HepG2 (cell line): Measurements from ENCODE around the gene TLN1. TPM values are rescaled to one million over a fixed set of nuclear protein-coding genes. Genes with fewer than 3 reads are reported as not detected.

Experiments used
- ATAC-seq: fragments of 200-7000 bp; cut with Tn5 transposase; 3 replicates; pipeline ENCODE4 v1.9.1; 2020; ENCODE audit warnings: mild to moderate bottlenecking, moderate library complexity
- BruUV-seq: library from RNA; stranded (reverse); fragments of 400-500 nt; replicated peaks from 2 replicates; lab custom pipeline; 2021; lab: Mats Ljungman, UMichigan
- CTCF ChIA-PET: fragments of 300-600 bp; formaldehyde crosslinking; extraction: SDS; loops from one replicate; lab custom pipeline; 2021; ENCODE audit warnings: low total read pairs, inconsistent platforms, low intra/inter-chr PET ratio; lab: Yijun Ruan, JAX
- POLR2A ChIA-PET: fragments of 350-600 bp; sonication (Branson Sonifier 250); formaldehyde crosslinking; loops from one replicate; lab custom pipeline; 2020; ENCODE audit warnings: antibody characterized with exemption, inconsistent platforms; lab: Yijun Ruan, JAX
- DNase-seq: peaks from one replicate; pipeline ENCODE4 v3.0.0-alpha.2; 2015; ENCODE audit warnings: low spot score
- FAIRE-seq: peaks from 3 replicates; lab custom pipeline; 2011; peaks lifted over from hg19 to GRCh38; lab: Jason Lieb, UNC
- H2AFZ ChIP-seq: one replicate; pipeline ENCODE4 v1.6.1; 2011; ENCODE audit warnings: low read length, inconsistent platforms
- H3K27ac ChIP-seq: fragments of 300-600 bp; 3 replicates; pipeline ENCODE4 v1.8.0; 2011; ENCODE audit warnings: mixed run types, mild to moderate bottlenecking, mixed read lengths, low read length, inconsistent platforms; ENCODE audit not compliant: insufficient read depth; ENCODE audit errors: extremely low read length
- H3K27me3 ChIP-seq, 2 experiments: fragments of 200-600 bp in 1 of 2; 2 replicates in 1 of 2; 3 replicates in 1 of 2; pipeline versions ENCODE4 v1.6.0 to v1.8.0; 2011; ENCODE audit warnings: low read length in 2 of 2, mild to moderate bottlenecking in 2 of 2, moderate library complexity in 2 of 2, inconsistent platforms in 1 of 2; ENCODE audit not compliant: insufficient read depth in 2 of 2, control insufficient read depth in 1 of 2
- H3K36me3 ChIP-seq, 2 experiments: fragments of 200-600 bp in 1 of 2; replicated peaks in 1 of 2; 2 replicates in 1 of 2; 3 replicates in 1 of 2; pipeline versions ENCODE4 v1.5.1 to v1.8.0; 2011; ENCODE audit warnings: low read length in 2 of 2, inconsistent platforms in 1 of 2; ENCODE audit not compliant: insufficient read depth in 2 of 2, control insufficient read depth in 1 of 2
- H3K4me1 ChIP-seq: 2 replicates; pipeline ENCODE4 v1.5.1; 2012; ENCODE audit warnings: low read length, inconsistent platforms; ENCODE audit not compliant: insufficient read depth
- H3K4me2 ChIP-seq: 2 replicates; pipeline ENCODE4 v1.6.0; 2011; ENCODE audit warnings: low read depth, low read length, inconsistent platforms
- H3K4me3 ChIP-seq, 3 experiments: fragments of 200-600 bp in 1 of 3; sonication (generic), shearing (Covaris generic) in 1 of 3; replicated peaks in 1 of 3; 2 replicates each; pipeline ENCODE4 v1.5.1; 2011 to 2016; ENCODE audit warnings: low read length in 3 of 3, inconsistent platforms in 2 of 3, low read depth in 2 of 3, mild to moderate bottlenecking in 2 of 3, control low read depth in 1 of 3, mixed read lengths in 1 of 3; ENCODE audit not compliant: insufficient read depth in 1 of 3
- H3K79me2 ChIP-seq: one replicate; pipeline ENCODE4 v1.6.1; 2011; ENCODE audit warnings: low read length, inconsistent platforms; ENCODE audit not compliant: insufficient read depth
- H3K9ac ChIP-seq: 2 replicates; pipeline ENCODE4 v1.6.0; 2011; ENCODE audit warnings: mild to moderate bottlenecking, low read depth, low read length, inconsistent platforms; ENCODE audit not compliant: insufficient read depth
- H3K9me3 ChIP-seq: 2 replicates; pipeline ENCODE4 v1.5.1; 2012; ENCODE audit warnings: mild to moderate bottlenecking, low read length
- H4K20me1 ChIP-seq: 2 replicates; pipeline ENCODE4 v1.6.0; 2011; ENCODE audit warnings: inconsistent platforms, mild to moderate bottlenecking, low read length, moderate library complexity; ENCODE audit not compliant: insufficient read depth
- CREB1 ChIP-seq, 2 experiments: fragments of 450-650 bp in 1 of 2; IDR thresholded peaks; 2 replicates each; pipeline ENCODE4 v1.6.1; 2016 to 2017; ENCODE audit warnings: control low read depth in 1 of 2, mild to moderate bottlenecking in 1 of 2, missing compliant biosample characterization in 1 of 2, missing genetic modification characterization in 1 of 2
- CREM ChIP-seq, 2 experiments: sonication (generic) in 1 of 2; formaldehyde crosslinking in 1 of 2; IDR thresholded peaks; 2 replicates each; pipeline versions ENCODE4 v1.4.0 to v1.6.1; 2016 to 2020; ENCODE audit warnings: antibody characterized with exemption in 1 of 2, mild to moderate bottlenecking in 1 of 2, missing genetic modification reagents in 1 of 2
- LCORL ChIP-seq, 2 experiments: fragments of 450-650 bp in 1 of 2; sonication (generic) in 1 of 2; formaldehyde crosslinking in 1 of 2; IDR thresholded peaks; 2 replicates each; pipeline versions ENCODE4 v1.5.0 to v1.6.1; 2017 to 2020; ENCODE audit warnings: antibody characterized with exemption in 1 of 2, missing genetic modification reagents in 1 of 2
- MAF1 ChIP-seq: sonication (generic); formaldehyde crosslinking; IDR thresholded peaks from 2 replicates; pipeline ENCODE4 v1.5.0; 2020; ENCODE audit warnings: missing genetic modification reagents, borderline replicate concordance
- RFX5 ChIP-seq: IDR thresholded peaks from 2 replicates; pipeline ENCODE4 v1.6.1; 2011; ENCODE audit warnings: low read depth, low read length, improper control_type of control experiment
- RXRB ChIP-seq: IDR thresholded peaks from 2 replicates; pipeline ENCODE4 v1.6.1; 2016; ENCODE audit warnings: borderline replicate concordance, missing genetic modification reagents, missing compliant biosample characterization
- ZNF224 ChIP-seq: sonication (generic); formaldehyde crosslinking; IDR thresholded peaks from 2 replicates; pipeline ENCODE4 v1.5.0; 2020; ENCODE audit warnings: mild to moderate bottlenecking, missing genetic modification reagents
- ZNF33B ChIP-seq: sonication (generic); formaldehyde crosslinking; IDR thresholded peaks from 2 replicates; pipeline ENCODE4 v1.5.1; 2020; ENCODE audit warnings: mild to moderate bottlenecking, missing genetic modification reagents
- ZNF567 ChIP-seq: sonication (generic); formaldehyde crosslinking; IDR thresholded peaks from 2 replicates; pipeline ENCODE4 v1.8.1; 2023; ENCODE audit warnings: mild to moderate bottlenecking, missing genetic modification reagents, borderline replicate concordance
- ZNF747 ChIP-seq: sonication (generic); formaldehyde crosslinking; IDR thresholded peaks from 2 replicates; pipeline ENCODE4 v1.8.1; 2023; ENCODE audit warnings: missing genetic modification reagents, mild to moderate bottlenecking, borderline replicate concordance
- WGBS: methylation state at CpG from one replicate; pipeline ENCODE4 v1.1.6; 2017; ENCODE audit warnings: low lambda C conversion rate; 5-methylcytosine and 5-hydroxymethylcytosine counted together
- in situ Hi-C: cut with HindIII; loops from 2 replicates; pipeline ENCODE4 v1.10.0; 2017; ENCODE audit warnings: low pct_unique_long_range_greater_than_20kb; ENCODE audit not compliant: extremely low pct_ligation_motif_present
- intact Hi-C: fragments of 100-400 bp; cut with micrococcal nuclease; formaldehyde crosslinking; loops from one replicate; pipeline ENCODE4 v1.10.0; 2022; ENCODE audit not compliant: unreplicated experiment
- polyA plus RNA-seq, 8 experiments: library from polyadenylated mRNA; depleted of rRNA in 3 of 8; stranded (reverse) in 7 of 8; unstranded in 1 of 8; fragments of >200 nt; fragmentation: Illumina TruSeq in 4 of 8; extraction: Trizol in 4 of 8; gene quantifications; 2 replicates each; pipeline versions ENCODE4 v1.2.1 to v1.2.3, GENCODE V29; 2011 to 2016; ENCODE audit warnings: low read depth in 4 of 8, missing spikeins in 1 of 8, mixed read lengths in 1 of 8; ENCODE audit not compliant: insufficient read depth in 1 of 8
- total RNA-seq, 5 experiments: library from RNA; depleted of rRNA; stranded (reverse); fragments of >200 nt; fragmentation: Illumina TruSeq; extraction: Trizol; gene quantifications; 2 replicates each; pipeline ENCODE4 v1.2.3, GENCODE V29; 2016; ENCODE audit warnings: low read depth in 1 of 5
- TF ChIP-seq, protein P1 (sequence below): sonication (generic); formaldehyde crosslinking; IDR thresholded peaks from 2 replicates; pipeline ENCODE4 v1.8.1; 2023; ENCODE audit warnings: missing genetic modification reagents, inconsistent platforms, borderline replicate concordance
- TF ChIP-seq, protein P2 (sequence below): sonication (generic); formaldehyde crosslinking; IDR thresholded peaks from 2 replicates; pipeline ENCODE4 v1.5.0; 2020; ENCODE audit warnings: missing genetic modification reagents
- TF ChIP-seq, protein P3 (sequence below): sonication (generic); formaldehyde crosslinking; IDR thresholded peaks from 2 replicates; pipeline ENCODE4 v1.4.0; 2020; ENCODE audit warnings: missing genetic modification reagents
- TF ChIP-seq, protein P4 (sequence below): sonication (generic); formaldehyde crosslinking; IDR thresholded peaks from 2 replicates; pipeline ENCODE4 v1.4.0; 2020; ENCODE audit warnings: missing genetic modification reagents
- TF ChIP-seq, protein P5 (sequence below): sonication (generic); formaldehyde crosslinking; conservative IDR thresholded peaks from 2 replicates; pipeline ENCODE4 v1.4.0; 2020; ENCODE audit warnings: missing genetic modification reagents

Gene TLN1
- total and polyA plus RNA-seq, 2 of the 13 experiments (the other 11 are each of a cell fraction or from before 2014, with no cell fraction given), result 35.2 to 51.8 TPM

DNA sequence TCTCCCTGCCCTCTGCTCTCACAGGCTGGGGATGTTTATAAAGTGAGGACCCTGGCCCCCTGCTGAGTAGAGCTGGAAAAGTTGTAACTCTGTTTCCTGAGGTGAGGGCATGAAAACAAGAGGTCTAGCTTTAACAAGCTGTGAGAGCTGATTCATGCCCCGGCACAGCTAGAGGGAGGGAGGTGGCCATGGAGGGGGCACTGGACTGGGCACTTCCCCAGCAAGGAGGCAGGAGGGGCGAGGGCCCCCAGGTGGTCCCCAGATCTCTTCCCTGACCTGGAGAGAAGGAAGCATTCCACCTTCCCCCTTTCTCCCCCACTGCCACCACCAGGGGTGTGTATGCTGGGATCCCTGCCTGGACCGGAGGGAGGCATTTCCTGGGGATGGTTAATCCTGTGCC, 22.3 kb upstream of the TLN1 start, which contains the start of gene MSMP:
TSS of gene MSMP (minus strand) at position 13 of the 400 bp plus-strand sequence. CDS start 147 bp downstream, outside the sequence.
- no peak within 1 kb of the TSS for H3K27ac ChIP-seq
- no peak within 1 kb of the TSS for H3K4me2 ChIP-seq
- peaks cover 17% of the 10 kb centered on the region for H3K79me2 ChIP-seq
- intact Hi-C loops, result no loop called here
- H4K20me1 ChIP-seq, result no peaks in the 10 kb centered on the region
- ChIA-PET CTCF (no interaction called here), POLR2A (no interaction called here)
- no peak within 1 kb of the TSS for H3K9ac ChIP-seq
- no peak within 1 kb of the TSS for H3K4me3 ChIP-seq
- H3K9me3 ChIP-seq, result no peaks in the 10 kb centered on the region
- H3K27me3 ChIP-seq, result no peaks in the 10 kb centered on the region; a peak in 1 of 5 replicates
- in situ Hi-C loops, result no loop called here
- ATAC-seq, result no peak
- DNase-seq, result no peak
- 86% methylated on average over 2 of the region's 3 CpGs for WGBS
- peaks cover 33% of the 10 kb centered on the region for H3K4me1 ChIP-seq
- H2AFZ ChIP-seq, result no peak within 1 kb of the TSS
- peaks cover 8 to 30% of the 10 kb centered on the region in 2 experiments for H3K36me3 ChIP-seq
- FAIRE-seq, result no peak
- no TSS peak for BruUV-seq
- TF ChIP-seq, protein P1, sequence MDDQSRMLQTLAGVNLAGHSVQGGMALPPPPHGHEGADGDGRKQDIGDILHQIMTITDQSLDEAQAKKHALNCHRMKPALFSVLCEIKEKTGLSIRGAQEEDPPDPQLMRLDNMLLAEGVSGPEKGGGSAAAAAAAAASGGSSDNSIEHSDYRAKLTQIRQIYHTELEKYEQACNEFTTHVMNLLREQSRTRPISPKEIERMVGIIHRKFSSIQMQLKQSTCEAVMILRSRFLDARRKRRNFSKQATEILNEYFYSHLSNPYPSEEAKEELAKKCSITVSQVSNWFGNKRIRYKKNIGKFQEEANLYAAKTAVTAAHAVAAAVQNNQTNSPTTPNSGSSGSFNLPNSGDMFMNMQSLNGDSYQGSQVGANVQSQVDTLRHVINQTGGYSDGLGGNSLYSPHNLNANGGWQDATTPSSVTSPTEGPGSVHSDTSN (CRISPR knock-in tag), result no peak
- TF ChIP-seq, protein P2, sequence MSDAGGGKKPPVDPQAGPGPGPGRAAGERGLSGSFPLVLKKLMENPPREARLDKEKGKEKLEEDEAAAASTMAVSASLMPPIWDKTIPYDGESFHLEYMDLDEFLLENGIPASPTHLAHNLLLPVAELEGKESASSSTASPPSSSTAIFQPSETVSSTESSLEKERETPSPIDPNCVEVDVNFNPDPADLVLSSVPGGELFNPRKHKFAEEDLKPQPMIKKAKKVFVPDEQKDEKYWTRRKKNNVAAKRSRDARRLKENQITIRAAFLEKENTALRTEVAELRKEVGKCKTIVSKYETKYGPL (CRISPR knock-in tag), result no peak
- TF ChIP-seq CREB1 (IDR thresholded peaks at IDR 0.05) (no peak), CREB1 (CRISPR knock-in tag; IDR thresholded peaks at IDR 0.05) (no peak), RXRB (CRISPR knock-in tag) (no peak), ZNF224 (CRISPR knock-in tag) (no peak), RFX5 (no peak), ZNF747 (no peak), LCORL (IDR thresholded peaks at IDR 0.05) (no peak), LCORL (CRISPR knock-in tag; IDR thresholded peaks at IDR 0.05) (no peak), ZNF567 (CRISPR knock-in tag) (no peak), CREM (IDR thresholded peaks at IDR 0.05) (no peak), CREM (CRISPR knock-in tag; IDR thresholded peaks at IDR 0.05) (no peak), ZNF33B (no peak), MAF1 (no peak)
- TF ChIP-seq, protein P3, sequence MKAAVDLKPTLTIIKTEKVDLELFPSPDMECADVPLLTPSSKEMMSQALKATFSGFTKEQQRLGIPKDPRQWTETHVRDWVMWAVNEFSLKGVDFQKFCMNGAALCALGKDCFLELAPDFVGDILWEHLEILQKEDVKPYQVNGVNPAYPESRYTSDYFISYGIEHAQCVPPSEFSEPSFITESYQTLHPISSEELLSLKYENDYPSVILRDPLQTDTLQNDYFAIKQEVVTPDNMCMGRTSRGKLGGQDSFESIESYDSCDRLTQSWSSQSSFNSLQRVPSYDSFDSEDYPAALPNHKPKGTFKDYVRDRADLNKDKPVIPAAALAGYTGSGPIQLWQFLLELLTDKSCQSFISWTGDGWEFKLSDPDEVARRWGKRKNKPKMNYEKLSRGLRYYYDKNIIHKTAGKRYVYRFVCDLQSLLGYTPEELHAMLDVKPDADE (CRISPR knock-in tag), result no peak
- TF ChIP-seq, protein P4, sequence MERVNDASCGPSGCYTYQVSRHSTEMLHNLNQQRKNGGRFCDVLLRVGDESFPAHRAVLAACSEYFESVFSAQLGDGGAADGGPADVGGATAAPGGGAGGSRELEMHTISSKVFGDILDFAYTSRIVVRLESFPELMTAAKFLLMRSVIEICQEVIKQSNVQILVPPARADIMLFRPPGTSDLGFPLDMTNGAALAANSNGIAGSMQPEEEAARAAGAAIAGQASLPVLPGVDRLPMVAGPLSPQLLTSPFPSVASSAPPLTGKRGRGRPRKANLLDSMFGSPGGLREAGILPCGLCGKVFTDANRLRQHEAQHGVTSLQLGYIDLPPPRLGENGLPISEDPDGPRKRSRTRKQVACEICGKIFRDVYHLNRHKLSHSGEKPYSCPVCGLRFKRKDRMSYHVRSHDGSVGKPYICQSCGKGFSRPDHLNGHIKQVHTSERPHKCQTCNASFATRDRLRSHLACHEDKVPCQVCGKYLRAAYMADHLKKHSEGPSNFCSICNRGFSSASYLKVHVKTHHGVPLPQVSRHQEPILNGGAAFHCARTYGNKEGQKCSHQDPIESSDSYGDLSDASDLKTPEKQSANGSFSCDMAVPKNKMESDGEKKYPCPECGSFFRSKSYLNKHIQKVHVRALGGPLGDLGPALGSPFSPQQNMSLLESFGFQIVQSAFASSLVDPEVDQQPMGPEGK (CRISPR knock-in tag), result no peak
- TF ChIP-seq, protein P5, sequence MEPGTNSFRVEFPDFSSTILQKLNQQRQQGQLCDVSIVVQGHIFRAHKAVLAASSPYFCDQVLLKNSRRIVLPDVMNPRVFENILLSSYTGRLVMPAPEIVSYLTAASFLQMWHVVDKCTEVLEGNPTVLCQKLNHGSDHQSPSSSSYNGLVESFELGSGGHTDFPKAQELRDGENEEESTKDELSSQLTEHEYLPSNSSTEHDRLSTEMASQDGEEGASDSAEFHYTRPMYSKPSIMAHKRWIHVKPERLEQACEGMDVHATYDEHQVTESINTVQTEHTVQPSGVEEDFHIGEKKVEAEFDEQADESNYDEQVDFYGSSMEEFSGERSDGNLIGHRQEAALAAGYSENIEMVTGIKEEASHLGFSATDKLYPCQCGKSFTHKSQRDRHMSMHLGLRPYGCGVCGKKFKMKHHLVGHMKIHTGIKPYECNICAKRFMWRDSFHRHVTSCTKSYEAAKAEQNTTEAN (CRISPR knock-in tag), result no peak
